Measurements from ENCODE around the gene CCN5.

- no peak for TF ChIP-seq ZNF274 (IDR thresholded peaks at IDR 0.05; ENCODE audit: low read depth, low read length)
- no peak for TF ChIP-seq YY1 (IDR thresholded peaks at IDR 0.05; ENCODE audit: insufficient read depth, insufficient read length)
- no peak for TF ChIP-seq SUZ12 (IDR thresholded peaks at IDR 0.05; ENCODE audit: extremely low read depth, insufficient read depth, insufficient read length)
Observed at GRCh38 chr20:44716309-44717106, 1.3 kb downstream of the CCN5 start.

All from NT2/D1 (cell line).